GM23248 (cell line): ENCODE data around the gene GLI1.

Experiments used
- EZH2 ChIP-seq: fragments of 200-600 bp; sonication (generic); IDR thresholded peaks from 2 replicates; pipeline ENCODE4 v1.6.1; 2018; ENCODE audit warnings: antibody characterized with exemption, mild to moderate bottlenecking; ENCODE audit not compliant: insufficient read depth, poor library complexity, severe bottlenecking
- EZH2phosphoT487 ChIP-seq: fragments of 200-600 bp; sonication (generic); IDR thresholded peaks from 2 replicates; pipeline ENCODE4 v1.6.1; 2018; ENCODE audit warnings: antibody characterized with exemption, moderate library complexity, mild to moderate bottlenecking, low read depth; ENCODE audit not compliant: insufficient read depth

DNA sequence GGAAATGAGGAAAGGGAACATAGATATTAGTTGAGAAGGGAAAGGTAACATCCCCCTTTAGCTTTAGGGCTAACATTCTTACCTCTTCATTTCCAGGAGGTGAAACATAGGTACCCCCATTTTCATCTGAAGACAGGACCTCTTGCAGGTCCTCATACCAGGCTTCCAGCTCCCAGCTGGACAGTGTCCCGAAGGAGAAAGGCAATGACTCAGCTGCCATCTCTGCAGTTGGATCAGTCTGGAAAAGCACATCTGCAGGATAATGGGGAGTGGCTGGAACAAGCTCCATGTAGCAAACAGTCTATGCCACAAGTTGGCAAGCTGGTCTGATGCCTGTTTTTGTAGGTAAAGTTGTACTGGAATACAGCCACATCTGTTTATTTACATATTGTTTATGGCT is 57.6 kb downstream of the GLI1 start:
- TF ChIP-seq EZH2 (no peak), EZH2phosphoT487 (no peak)
